ENCODE data around the gene CHP2. TPM values are rescaled to one million over a fixed set of nuclear protein-coding genes. Genes with fewer than 3 reads are reported as not detected.

CHP2 gene
- total and polyA plus RNA-seq, 7 donors, result 0.28 to 385 (median 174) TPM; not detected in 3

- H3K9me3 ChIP-seq, result no peaks in the 10 kb centered on the region
- H3K36me3 ChIP-seq, result no peaks in the 10 kb centered on the region
- no peak for TF ChIP-seq POLR2AphosphoS5 (IDR thresholded peaks at IDR 0.05)
- TF ChIP-seq CTCF (IDR thresholded peaks at IDR 0.05), result no peak
- no peak for TF ChIP-seq POLR2A (IDR thresholded peaks at IDR 0.05)
- no peak for TF ChIP-seq EP300 (IDR thresholded peaks at IDR 0.05)
- intact Hi-C loops (cut with DNase I), result no loop called here
- H3K4me1 ChIP-seq, result peaks cover 0 to 15% (median 9%) of the 10 kb centered on the region in 4 donors
- peak overlapping the region in 3 of 4 donors; percentile 27 to 37 (median 32) for H3K4me3 ChIP-seq
- WGBS, 2 donors, result 40 to 45% methylated on average over 17 of the region's 17 CpGs
- H3K27me3 ChIP-seq, result peaks cover 18 to 43% (median 26%) of the 10 kb centered on the region in 3 donors
- no peak overlapping the region for H3K27ac ChIP-seq
- DNase-seq, result no peak
Observed at GRCh38 chr16:23753908-23754593, 775 bp upstream of the CHP2 start.

GRCh38 chr16:23755484-23755809 lies 621 bp downstream of the CHP2 start:
- H3K4me1 ChIP-seq, result peaks cover 0 to 15% (median 9%) of the 10 kb centered on the region in 4 donors
- 6 to 35% methylated on average over 15 of the region's 15 CpGs for WGBS, 2 donors
- H3K9me3 ChIP-seq, result no peaks in the 10 kb centered on the region
- peaks cover 18 to 43% (median 26%) of the 10 kb centered on the region in 3 donors for H3K27me3 ChIP-seq
- no peak overlapping the region for H3K27ac ChIP-seq
- TF ChIP-seq POLR2AphosphoS5 (IDR thresholded peaks at IDR 0.05), result no peak
- TF ChIP-seq EP300 (IDR thresholded peaks at IDR 0.05), result no peak
- no peak for TF ChIP-seq POLR2A (IDR thresholded peaks at IDR 0.05)
- no peak for TF ChIP-seq CTCF (IDR thresholded peaks at IDR 0.05)
- no peak for DNase-seq
- intact Hi-C loops (cut with DNase I), result no loop called here
- H3K36me3 ChIP-seq, result no peaks in the 10 kb centered on the region
- peak overlapping the region in 1 of 4 donors; percentile 27 for H3K4me3 ChIP-seq

- intact Hi-C loops (cut with DNase I), result no loop called here
- no peak for TF ChIP-seq POLR2AphosphoS5 (IDR thresholded peaks at IDR 0.05)
- TF ChIP-seq EP300 (IDR thresholded peaks at IDR 0.05), result no peak
- TF ChIP-seq CTCF (IDR thresholded peaks at IDR 0.05), result no peak
- Histone ChIP-seq H3K36me3 (no peaks in the 10 kb centered on the region), H3K27me3 (peaks cover 18 to 43% (median 26%) of the 10 kb centered on the region in 3 donors), H3K9me3 (no peaks in the 10 kb centered on the region), H3K27ac (no peak overlapping the region), H3K4me1 (peaks cover 0 to 15% (median 9%) of the 10 kb centered on the region in 4 donors), H3K4me3 (no peak overlapping the region)
- 84 to 88% methylated on average over 9 of the region's 9 CpGs for WGBS, 2 donors
- no peak for DNase-seq
Observed at GRCh38 chr16:23757116-23757515, 2.3 kb downstream of the CHP2 start.

DNA sequence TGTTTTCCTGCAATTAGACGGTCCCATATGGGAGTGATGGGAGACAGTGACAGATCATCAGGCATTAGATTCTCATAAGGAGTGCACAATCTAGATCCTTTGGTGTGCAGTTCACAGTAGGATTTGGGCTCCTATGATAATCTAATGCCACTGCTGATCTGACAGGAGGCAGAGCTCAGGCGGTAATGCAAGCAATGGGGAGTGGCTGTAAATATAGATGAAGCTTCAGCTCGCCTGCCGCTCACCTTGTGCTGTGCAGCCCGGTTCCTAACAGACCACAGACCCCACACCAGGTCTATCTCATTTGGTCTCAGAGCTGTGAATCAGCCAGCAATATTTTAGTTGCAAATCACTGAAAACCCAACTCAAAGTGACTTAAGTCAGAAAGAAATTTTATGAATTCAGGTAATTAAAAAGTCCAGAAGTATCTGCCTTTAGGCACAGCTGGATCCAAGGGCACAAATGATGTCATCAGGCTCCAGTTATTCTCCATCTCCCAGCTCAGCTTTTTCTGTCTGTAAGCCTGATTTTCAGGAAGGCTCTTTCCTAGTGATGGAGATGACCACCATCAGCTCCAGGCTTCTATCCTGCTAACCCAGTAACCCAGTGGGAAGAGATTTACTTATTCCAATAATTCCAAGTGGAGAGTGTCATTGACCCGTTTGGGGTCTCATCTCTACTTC lies 3.3 kb downstream of the CHP2 start:
- Histone ChIP-seq H3K36me3 (no peaks in the 10 kb centered on the region), H3K9me3 (no peaks in the 10 kb centered on the region), H3K27me3 (peaks cover 18 to 43% (median 26%) of the 10 kb centered on the region in 3 donors), H3K4me1 (peaks cover 0 to 15% (median 9%) of the 10 kb centered on the region in 4 donors), H3K4me3 (no peak overlapping the region), H3K27ac (no peak overlapping the region)
- intact Hi-C loops (cut with DNase I), result no loop called here
- 85 to 88% methylated on average over 6 of the region's 6 CpGs for WGBS, 2 donors
- TF ChIP-seq CTCF (IDR thresholded peaks at IDR 0.05) (no peak), POLR2AphosphoS5 (IDR thresholded peaks at IDR 0.05) (no peak), POLR2A (IDR thresholded peaks at IDR 0.05) (no peak), EP300 (IDR thresholded peaks at IDR 0.05) (no peak)
- DNase-seq, result no peak

All from sigmoid colon (tissue), 7 donors.